HepG2 (cell line): ENCODE results near the gene KCNIP4. TPM values are rescaled to one million over a fixed set of nuclear protein-coding genes. Genes with fewer than 3 reads are reported as not detected.

Source experiments
- ATAC-seq: fragments of 200-7000 bp; cut with Tn5 transposase; 3 replicates; pipeline ENCODE4 v1.9.1; 2020; ENCODE audit warnings: mild to moderate bottlenecking, moderate library complexity
- BruUV-seq: library from RNA; stranded (reverse); fragments of 400-500 nt; replicated peaks from 2 replicates; lab custom pipeline; 2021; lab: Mats Ljungman, UMichigan
- CTCF ChIA-PET: fragments of 300-600 bp; formaldehyde crosslinking; extraction: SDS; loops from one replicate; lab custom pipeline; 2021; ENCODE audit warnings: low total read pairs, inconsistent platforms, low intra/inter-chr PET ratio; lab: Yijun Ruan, JAX
- POLR2A ChIA-PET: fragments of 350-600 bp; sonication (Branson Sonifier 250); formaldehyde crosslinking; loops from one replicate; lab custom pipeline; 2020; ENCODE audit warnings: antibody characterized with exemption, inconsistent platforms; lab: Yijun Ruan, JAX
- DNase-seq: peaks from one replicate; pipeline ENCODE4 v3.0.0-alpha.2; 2015; ENCODE audit warnings: low spot score
- FAIRE-seq: peaks from 3 replicates; lab custom pipeline; 2011; peaks lifted over from hg19 to GRCh38; lab: Jason Lieb, UNC
- H2AFZ ChIP-seq: one replicate; pipeline ENCODE4 v1.6.1; 2011; ENCODE audit warnings: low read length, inconsistent platforms
- H3K27ac ChIP-seq: fragments of 300-600 bp; 3 replicates; pipeline ENCODE4 v1.8.0; 2011; ENCODE audit warnings: mixed run types, mild to moderate bottlenecking, mixed read lengths, low read length, inconsistent platforms; ENCODE audit not compliant: insufficient read depth; ENCODE audit errors: extremely low read length
- H3K27me3 ChIP-seq, 2 experiments: fragments of 200-600 bp in 1 of 2; 2 replicates in 1 of 2; 3 replicates in 1 of 2; pipeline versions ENCODE4 v1.6.0 to v1.8.0; 2011; ENCODE audit warnings: low read length in 2 of 2, mild to moderate bottlenecking in 2 of 2, moderate library complexity in 2 of 2, inconsistent platforms in 1 of 2; ENCODE audit not compliant: insufficient read depth in 2 of 2, control insufficient read depth in 1 of 2
- H3K36me3 ChIP-seq, 2 experiments: fragments of 200-600 bp in 1 of 2; replicated peaks in 1 of 2; 2 replicates in 1 of 2; 3 replicates in 1 of 2; pipeline versions ENCODE4 v1.5.1 to v1.8.0; 2011; ENCODE audit warnings: low read length in 2 of 2, inconsistent platforms in 1 of 2; ENCODE audit not compliant: insufficient read depth in 2 of 2, control insufficient read depth in 1 of 2
- H3K4me1 ChIP-seq: 2 replicates; pipeline ENCODE4 v1.5.1; 2012; ENCODE audit warnings: low read length, inconsistent platforms; ENCODE audit not compliant: insufficient read depth
- H3K4me2 ChIP-seq: 2 replicates; pipeline ENCODE4 v1.6.0; 2011; ENCODE audit warnings: low read depth, low read length, inconsistent platforms
- H3K4me3 ChIP-seq, 3 experiments: fragments of 200-600 bp in 1 of 3; sonication (generic), shearing (Covaris generic) in 1 of 3; replicated peaks in 1 of 3; 2 replicates each; pipeline ENCODE4 v1.5.1; 2011 to 2016; ENCODE audit warnings: low read length in 3 of 3, inconsistent platforms in 2 of 3, low read depth in 2 of 3, mild to moderate bottlenecking in 2 of 3, control low read depth in 1 of 3, mixed read lengths in 1 of 3; ENCODE audit not compliant: insufficient read depth in 1 of 3
- H3K79me2 ChIP-seq: one replicate; pipeline ENCODE4 v1.6.1; 2011; ENCODE audit warnings: low read length, inconsistent platforms; ENCODE audit not compliant: insufficient read depth
- H3K9ac ChIP-seq: 2 replicates; pipeline ENCODE4 v1.6.0; 2011; ENCODE audit warnings: mild to moderate bottlenecking, low read depth, low read length, inconsistent platforms; ENCODE audit not compliant: insufficient read depth
- H3K9me3 ChIP-seq: 2 replicates; pipeline ENCODE4 v1.5.1; 2012; ENCODE audit warnings: mild to moderate bottlenecking, low read length
- H4K20me1 ChIP-seq: 2 replicates; pipeline ENCODE4 v1.6.0; 2011; ENCODE audit warnings: inconsistent platforms, mild to moderate bottlenecking, low read length, moderate library complexity; ENCODE audit not compliant: insufficient read depth
- ARID3A ChIP-seq: IDR thresholded peaks from 2 replicates; pipeline ENCODE4 v1.6.1; 2012; ENCODE audit warnings: low read depth, low read length, improper control_type of control experiment
- DR1 ChIP-seq: sonication (generic); formaldehyde crosslinking; IDR thresholded peaks from 2 replicates; pipeline ENCODE4 v1.8.0; 2021; ENCODE audit warnings: mild to moderate bottlenecking, missing genetic modification reagents, inconsistent platforms
- HIC2 ChIP-seq: sonication (generic); formaldehyde crosslinking; IDR thresholded peaks from 2 replicates; pipeline ENCODE4 v1.9.0; 2022; ENCODE audit warnings: low read depth, missing genetic modification reagents
- NFYC ChIP-seq: IDR thresholded peaks from 2 replicates; pipeline ENCODE4 v1.6.1; 2016; ENCODE audit warnings: missing genetic modification reagents, missing compliant biosample characterization
- SMC3 ChIP-seq: IDR thresholded peaks from 2 replicates; pipeline ENCODE4 v1.6.1; 2011; ENCODE audit warnings: low read length, improper control_type of control experiment
- STAG1 ChIP-seq: sonication (generic); formaldehyde crosslinking; IDR thresholded peaks from 2 replicates; pipeline ENCODE4 v1.4.0; 2020; ENCODE audit warnings: missing genetic modification reagents
- ZNF280B ChIP-seq: sonication (generic); formaldehyde crosslinking; IDR thresholded peaks from 2 replicates; pipeline ENCODE4 v1.5.0; 2020; ENCODE audit warnings: missing genetic modification reagents, mild to moderate bottlenecking, borderline replicate concordance
- ZNF280D ChIP-seq: sonication (generic); formaldehyde crosslinking; IDR thresholded peaks from 2 replicates; pipeline ENCODE4 v1.5.1; 2020; ENCODE audit warnings: mild to moderate bottlenecking, missing genetic modification reagents
- ZNF775 ChIP-seq: sonication (generic); formaldehyde crosslinking; IDR thresholded peaks from 2 replicates; pipeline ENCODE4 v1.4.0; 2020; ENCODE audit warnings: missing genetic modification reagents, mild to moderate bottlenecking, moderate library complexity, borderline replicate concordance
- ZNF780A ChIP-seq: sonication (generic); formaldehyde crosslinking; IDR thresholded peaks from 2 replicates; pipeline ENCODE4 v1.8.0; 2022; ENCODE audit warnings: mild to moderate bottlenecking, missing genetic modification reagents, moderate library complexity
- whole genome bisulfite sequencing: methylation state at CpG from one replicate; pipeline ENCODE4 v1.1.6; 2017; ENCODE audit warnings: low lambda C conversion rate; 5-methylcytosine and 5-hydroxymethylcytosine counted together
- in situ Hi-C: cut with HindIII; loops from 2 replicates; pipeline ENCODE4 v1.10.0; 2017; ENCODE audit warnings: low pct_unique_long_range_greater_than_20kb; ENCODE audit not compliant: extremely low pct_ligation_motif_present
- intact Hi-C: fragments of 100-400 bp; cut with micrococcal nuclease; formaldehyde crosslinking; loops from one replicate; pipeline ENCODE4 v1.10.0; 2022; ENCODE audit not compliant: unreplicated experiment
- polyA plus RNA-seq, 8 experiments: library from polyadenylated mRNA; depleted of rRNA in 3 of 8; stranded (reverse) in 7 of 8; unstranded in 1 of 8; fragments of >200 nt; fragmentation: Illumina TruSeq in 4 of 8; extraction: Trizol in 4 of 8; gene quantifications; 2 replicates each; pipeline versions ENCODE4 v1.2.1 to v1.2.3, GENCODE V29; 2011 to 2016; ENCODE audit warnings: low read depth in 4 of 8, missing spikeins in 1 of 8, mixed read lengths in 1 of 8; ENCODE audit not compliant: insufficient read depth in 1 of 8
- total RNA-seq, 5 experiments: library from RNA; depleted of rRNA; stranded (reverse); fragments of >200 nt; fragmentation: Illumina TruSeq; extraction: Trizol; gene quantifications; 2 replicates each; pipeline ENCODE4 v1.2.3, GENCODE V29; 2016; ENCODE audit warnings: low read depth in 1 of 5
- TF ChIP-seq, protein P1 (sequence below): IDR thresholded peaks from 2 replicates; pipeline ENCODE4 v1.6.1; 2016; ENCODE audit warnings: missing genetic modification reagents, missing compliant biosample characterization
- TF ChIP-seq, protein P2 (sequence below): sonication (generic); formaldehyde crosslinking; IDR thresholded peaks from 2 replicates; pipeline ENCODE4 v1.5.0; 2020; ENCODE audit warnings: missing genetic modification reagents
- TF ChIP-seq, protein P3 (sequence below): sonication (generic); formaldehyde crosslinking; IDR thresholded peaks from 2 replicates; pipeline ENCODE4 v1.8.1; 2023; ENCODE audit warnings: mild to moderate bottlenecking, missing genetic modification reagents

KCNIP4 gene
- total and polyA plus RNA-seq, 2 of the 13 experiments (the other 11 are each of a cell fraction or from before 2014, with no cell fraction given) = 0.09 TPM; not detected in 1

DNA sequence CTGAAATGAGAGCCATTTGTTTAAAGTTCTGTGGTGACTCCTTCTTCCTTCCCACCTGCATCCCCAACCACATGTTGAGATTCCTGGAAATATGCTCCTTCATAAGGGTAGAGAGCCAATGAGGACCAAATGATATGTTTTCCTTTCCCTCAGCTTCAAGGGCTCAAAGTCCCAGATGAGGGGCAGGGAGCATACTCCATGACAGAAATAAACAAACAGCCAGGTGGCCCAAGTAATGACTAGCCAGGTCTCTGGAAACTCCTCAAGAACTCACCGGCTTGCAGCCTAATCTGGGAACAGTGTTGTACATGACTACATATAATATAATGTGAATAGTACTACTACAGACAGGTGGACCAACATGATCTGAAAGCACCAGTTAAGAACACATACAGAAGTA, 856.0 kb downstream of the KCNIP4 start:
- DNase-seq = no peak
- CTCF ChIA-PET = no interaction called here
- TF ChIP-seq ZNF280D (CRISPR knock-in tag) (no peak), ZNF775 (CRISPR knock-in tag) (no peak), ZNF280B (CRISPR knock-in tag) (no peak), ZNF780A (CRISPR knock-in tag) (no peak), SMC3 (no peak), STAG1 (CRISPR knock-in tag) (no peak), NFYC (CRISPR knock-in tag) (no peak), HIC2 (CRISPR knock-in tag) (no peak), DR1 (CRISPR knock-in tag) (no peak), ARID3A (no peak)
- TF ChIP-seq, protein P1, sequence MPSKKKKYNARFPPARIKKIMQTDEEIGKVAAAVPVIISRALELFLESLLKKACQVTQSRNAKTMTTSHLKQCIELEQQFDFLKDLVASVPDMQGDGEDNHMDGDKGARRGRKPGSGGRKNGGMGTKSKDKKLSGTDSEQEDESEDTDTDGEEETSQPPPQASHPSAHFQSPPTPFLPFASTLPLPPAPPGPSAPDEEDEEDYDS (CRISPR knock-in tag) = no peak
- TF ChIP-seq, protein P2, sequence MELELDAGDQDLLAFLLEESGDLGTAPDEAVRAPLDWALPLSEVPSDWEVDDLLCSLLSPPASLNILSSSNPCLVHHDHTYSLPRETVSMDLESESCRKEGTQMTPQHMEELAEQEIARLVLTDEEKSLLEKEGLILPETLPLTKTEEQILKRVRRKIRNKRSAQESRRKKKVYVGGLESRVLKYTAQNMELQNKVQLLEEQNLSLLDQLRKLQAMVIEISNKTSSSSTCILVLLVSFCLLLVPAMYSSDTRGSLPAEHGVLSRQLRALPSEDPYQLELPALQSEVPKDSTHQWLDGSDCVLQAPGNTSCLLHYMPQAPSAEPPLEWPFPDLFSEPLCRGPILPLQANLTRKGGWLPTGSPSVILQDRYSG (CRISPR knock-in tag) = no peak
- TF ChIP-seq, protein P3, sequence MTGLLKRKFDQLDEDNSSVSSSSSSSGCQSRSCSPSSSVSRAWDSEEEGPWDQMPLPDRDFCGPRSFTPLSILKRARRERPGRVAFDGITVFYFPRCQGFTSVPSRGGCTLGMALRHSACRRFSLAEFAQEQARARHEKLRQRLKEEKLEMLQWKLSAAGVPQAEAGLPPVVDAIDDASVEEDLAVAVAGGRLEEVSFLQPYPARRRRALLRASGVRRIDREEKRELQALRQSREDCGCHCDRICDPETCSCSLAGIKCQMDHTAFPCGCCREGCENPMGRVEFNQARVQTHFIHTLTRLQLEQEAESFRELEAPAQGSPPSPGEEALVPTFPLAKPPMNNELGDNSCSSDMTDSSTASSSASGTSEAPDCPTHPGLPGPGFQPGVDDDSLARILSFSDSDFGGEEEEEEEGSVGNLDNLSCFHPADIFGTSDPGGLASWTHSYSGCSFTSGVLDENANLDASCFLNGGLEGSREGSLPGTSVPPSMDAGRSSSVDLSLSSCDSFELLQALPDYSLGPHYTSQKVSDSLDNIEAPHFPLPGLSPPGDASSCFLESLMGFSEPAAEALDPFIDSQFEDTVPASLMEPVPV (CRISPR knock-in tag) = no peak
- TF ChIP-seq, all 625 proteins: peak for 0
- Histone ChIP-seq H3K27ac (no peak overlapping the region), H3K79me2 (no peaks in the 10 kb centered on the region), H3K4me3 (no peak overlapping the region), H2AFZ (no peak overlapping the region), H3K9me3 (peaks cover 50% of the 10 kb centered on the region), H3K27me3 (no peaks in the 10 kb centered on the region), H3K9ac (no peak overlapping the region), H3K4me2 (no peak overlapping the region), H3K4me1 (no peaks in the 10 kb centered on the region), H3K36me3 (no peaks in the 10 kb centered on the region), H4K20me1 (no peaks in the 10 kb centered on the region)
- BruUV-seq = no TSS peak
- no peak for FAIRE-seq
- WGBS = 63% methylated on average over 1 of the region's 1 CpG
- POLR2A ChIA-PET = no interaction called here
- no peak for ATAC-seq
- in situ Hi-C loops = no loop called here
- intact Hi-C loops = no loop called here
